GM19193 (cell line): Measurements from ENCODE around the gene PICK1.

Experiments
- POLR2A ChIP-seq: IDR thresholded peaks from 4 replicates; pipeline ENCODE4 v1.6.1; 2011; ENCODE audit not compliant: insufficient read depth, insufficient read length; ENCODE audit errors: extremely low read depth

Gene PICK1

DNA sequence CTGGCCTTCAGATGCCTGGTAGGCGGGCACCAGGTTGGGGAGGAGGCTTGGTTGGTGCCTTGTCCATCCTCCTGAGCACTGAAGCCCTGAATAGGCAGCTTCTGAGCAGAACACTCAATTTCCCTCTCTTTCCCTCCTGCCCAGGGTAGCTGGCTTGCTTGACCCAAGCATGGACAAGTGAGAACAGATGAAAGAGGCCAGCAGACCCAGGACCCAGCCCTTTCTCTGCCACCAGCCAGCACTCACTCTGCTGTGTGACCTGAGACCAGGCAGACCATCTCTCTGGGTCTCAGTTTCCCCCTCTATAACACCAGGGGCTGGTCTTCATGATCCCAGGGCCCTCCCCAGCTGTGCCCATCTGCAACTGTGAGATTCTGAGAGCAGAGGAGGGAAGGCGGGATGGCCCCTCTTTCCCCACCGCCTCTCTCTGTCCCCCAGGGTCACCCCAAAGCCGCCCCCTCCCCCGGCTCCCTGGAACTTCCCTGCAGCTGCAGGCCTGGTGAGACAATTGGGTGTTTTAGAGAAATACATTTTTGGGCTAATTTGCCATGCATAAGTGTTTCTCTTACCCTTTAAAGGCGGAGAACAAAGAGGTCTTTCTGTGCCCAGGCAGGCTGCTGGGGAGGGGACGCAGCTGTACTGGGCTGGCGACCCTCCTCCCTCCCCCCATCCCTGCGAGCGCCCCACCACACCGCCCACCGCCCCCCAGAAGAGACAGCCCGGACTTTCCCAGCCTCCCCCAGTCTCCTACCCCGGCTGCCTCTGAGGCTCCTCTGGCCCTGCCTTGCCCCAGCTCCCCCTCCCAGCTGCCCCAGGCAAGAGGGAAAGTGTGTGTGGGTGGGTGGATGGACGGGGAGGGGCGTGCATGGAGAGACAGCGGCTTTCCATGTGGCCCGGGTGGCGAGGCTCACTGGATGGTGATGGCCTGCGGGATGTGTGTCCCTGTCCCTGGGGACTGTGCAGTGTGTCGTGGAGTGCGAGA, 30.8 kb upstream of the PICK1 start:
- TF ChIP-seq POLR2A = no peak

DNA sequence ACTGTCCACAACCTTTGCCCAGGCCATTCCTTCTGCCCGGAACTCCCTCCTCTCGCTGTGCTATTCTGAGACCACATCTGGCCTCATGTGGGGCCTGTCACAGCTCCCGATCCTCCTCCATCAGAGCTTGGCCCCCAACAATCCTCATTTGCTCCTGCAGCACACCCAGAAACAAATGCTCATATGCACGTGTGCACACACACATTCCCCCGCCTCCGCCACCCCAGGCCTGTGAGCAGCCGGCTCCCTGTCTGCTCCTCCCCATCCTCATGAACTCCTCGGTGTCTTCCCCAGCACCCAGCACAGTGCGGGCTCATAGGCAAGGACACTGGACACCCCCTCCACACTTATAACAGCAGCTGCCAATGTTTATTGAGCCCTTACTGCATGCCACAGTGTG, 29.7 kb upstream of the PICK1 start:
- no peak for TF ChIP-seq POLR2A

DNA sequence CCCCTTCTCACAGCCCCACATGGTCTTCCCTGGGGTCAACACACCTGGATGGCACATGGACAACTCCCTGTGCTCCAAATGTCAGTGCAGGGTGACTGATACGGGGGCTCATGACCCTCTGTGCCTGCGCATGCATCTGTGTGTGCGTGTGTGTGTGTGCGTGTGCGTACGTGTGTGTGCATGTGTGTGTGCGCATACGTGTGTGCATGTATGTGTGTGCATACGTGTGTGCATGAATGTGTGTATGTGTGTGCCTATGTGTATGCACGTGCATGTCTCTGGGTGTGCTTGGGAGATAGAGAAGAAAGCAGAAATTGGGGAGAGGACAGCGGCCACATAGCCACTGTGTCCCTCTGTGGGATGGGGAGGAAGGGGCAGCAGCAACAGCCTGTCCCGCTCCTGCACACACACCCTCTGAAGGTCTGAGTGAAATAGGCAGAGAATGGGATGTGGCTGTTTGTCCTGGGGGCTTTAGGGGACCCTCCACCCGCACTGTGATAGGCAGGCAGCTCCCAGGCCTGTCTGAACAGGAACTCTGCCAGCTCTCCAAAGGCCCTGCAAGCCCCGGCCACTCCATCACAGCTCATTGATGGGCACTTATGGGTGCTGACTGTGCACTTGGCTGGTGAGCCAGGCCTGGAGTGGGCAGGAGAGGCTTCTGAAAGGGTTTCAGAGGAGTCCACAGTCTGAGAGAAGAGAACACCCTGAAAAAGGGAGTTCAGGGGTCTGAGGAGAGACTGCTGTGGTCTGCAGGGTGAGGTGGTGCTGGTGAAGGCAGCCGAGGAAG, 28.7 kb upstream of the PICK1 start:
- TF ChIP-seq POLR2A = no peak

DNA sequence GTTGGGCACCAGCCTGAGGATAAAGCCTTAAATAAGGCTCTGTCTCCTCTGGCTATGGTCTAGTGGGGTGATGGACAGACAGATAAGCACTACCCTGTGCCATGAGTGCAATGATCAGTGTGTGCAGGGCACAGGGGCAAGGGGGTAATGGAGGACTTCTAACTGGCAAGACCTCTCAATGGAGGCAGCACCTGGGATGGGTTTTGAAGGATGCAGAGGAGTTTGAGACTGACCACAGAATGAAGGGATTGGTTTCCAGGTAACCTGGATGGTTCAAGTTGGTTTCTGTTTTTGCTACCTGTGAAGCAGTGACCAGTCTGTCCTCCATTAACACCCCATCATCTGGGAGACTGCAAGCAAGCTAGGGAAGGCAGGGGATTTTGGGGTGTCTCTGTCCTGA, 27.8 kb upstream of the PICK1 start:
- TF ChIP-seq POLR2A = no peak

DNA sequence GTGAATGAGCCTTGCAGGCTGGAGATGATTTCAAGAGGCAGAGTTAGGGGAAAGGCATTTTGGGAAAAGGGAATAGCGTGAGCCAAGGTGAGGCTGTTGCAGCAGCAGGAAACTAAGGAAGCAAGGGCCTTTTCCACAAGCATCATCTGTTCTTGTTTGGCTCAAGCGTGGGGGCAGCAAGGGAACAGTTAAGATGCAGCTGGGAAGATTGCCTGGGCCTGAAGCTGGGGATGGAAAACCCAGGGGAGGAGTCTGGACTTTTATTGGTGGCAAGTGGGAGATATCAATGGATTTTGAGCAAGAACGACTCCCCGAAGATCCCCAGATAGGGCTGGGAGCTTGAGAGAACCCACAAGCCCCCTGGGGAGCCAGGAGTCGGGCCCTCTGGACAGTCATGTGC, 27.3 kb upstream of the PICK1 start:
- TF ChIP-seq POLR2A = no peak

DNA sequence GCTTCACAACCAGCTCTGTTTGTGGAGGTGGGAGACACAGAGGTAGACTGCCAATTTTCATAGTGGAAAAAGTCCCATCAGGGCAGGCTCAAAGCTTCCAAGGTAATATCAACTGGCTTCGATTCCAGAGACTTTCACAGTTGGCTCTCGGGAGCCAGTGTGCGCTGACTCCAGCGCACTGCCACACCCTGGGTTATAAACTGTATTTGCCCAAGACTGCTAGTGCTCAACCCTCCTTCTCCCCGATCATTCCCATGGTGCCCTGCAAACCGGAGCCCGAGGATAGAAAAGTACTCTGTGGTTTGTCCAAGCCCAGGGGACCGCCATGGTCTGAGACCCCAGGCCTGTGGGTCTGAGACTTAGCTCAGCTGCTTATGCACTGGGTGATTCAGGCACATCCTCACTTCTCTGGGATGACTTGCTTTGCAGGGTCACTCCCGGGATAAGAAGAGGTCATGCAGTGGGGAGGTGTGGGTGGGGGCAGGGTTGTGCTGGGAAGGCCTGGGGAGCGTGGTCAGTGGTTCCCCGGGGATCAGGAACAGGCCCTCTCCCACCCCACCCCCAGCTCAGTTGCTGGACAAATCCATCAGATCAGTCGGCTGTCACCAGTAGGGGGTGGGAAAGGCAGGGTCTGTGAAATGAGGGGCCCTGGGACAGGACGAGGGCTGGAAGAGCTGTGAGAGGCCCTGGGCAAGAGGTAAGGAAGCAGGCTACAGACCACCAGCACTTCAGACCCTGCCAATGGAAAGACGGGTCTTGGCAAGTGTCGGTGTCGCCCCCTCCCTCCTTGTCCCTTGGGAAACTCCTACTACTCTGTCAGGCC, 26.7 kb upstream of the PICK1 start:
- no peak for TF ChIP-seq POLR2A

DNA sequence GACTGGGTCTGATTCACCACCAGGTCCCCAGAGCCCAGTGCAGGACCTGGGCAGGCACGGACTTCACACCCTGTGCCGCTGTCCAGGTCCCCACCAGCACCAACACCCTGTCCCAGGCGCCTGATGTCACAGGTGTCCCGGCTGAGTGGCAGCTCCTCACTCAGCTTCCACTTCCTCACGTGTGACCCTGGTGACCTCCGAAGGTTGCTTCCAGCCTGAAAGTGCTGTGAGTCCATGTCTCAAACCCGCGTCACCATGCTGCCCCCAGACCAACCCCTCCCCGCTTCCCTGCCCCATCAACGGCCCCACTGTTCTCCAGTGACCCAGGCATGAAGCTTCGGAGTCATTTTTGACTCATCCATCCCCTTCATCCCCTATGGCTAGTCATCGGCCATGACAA, 25.7 kb upstream of the PICK1 start:
- no peak for TF ChIP-seq POLR2A

DNA sequence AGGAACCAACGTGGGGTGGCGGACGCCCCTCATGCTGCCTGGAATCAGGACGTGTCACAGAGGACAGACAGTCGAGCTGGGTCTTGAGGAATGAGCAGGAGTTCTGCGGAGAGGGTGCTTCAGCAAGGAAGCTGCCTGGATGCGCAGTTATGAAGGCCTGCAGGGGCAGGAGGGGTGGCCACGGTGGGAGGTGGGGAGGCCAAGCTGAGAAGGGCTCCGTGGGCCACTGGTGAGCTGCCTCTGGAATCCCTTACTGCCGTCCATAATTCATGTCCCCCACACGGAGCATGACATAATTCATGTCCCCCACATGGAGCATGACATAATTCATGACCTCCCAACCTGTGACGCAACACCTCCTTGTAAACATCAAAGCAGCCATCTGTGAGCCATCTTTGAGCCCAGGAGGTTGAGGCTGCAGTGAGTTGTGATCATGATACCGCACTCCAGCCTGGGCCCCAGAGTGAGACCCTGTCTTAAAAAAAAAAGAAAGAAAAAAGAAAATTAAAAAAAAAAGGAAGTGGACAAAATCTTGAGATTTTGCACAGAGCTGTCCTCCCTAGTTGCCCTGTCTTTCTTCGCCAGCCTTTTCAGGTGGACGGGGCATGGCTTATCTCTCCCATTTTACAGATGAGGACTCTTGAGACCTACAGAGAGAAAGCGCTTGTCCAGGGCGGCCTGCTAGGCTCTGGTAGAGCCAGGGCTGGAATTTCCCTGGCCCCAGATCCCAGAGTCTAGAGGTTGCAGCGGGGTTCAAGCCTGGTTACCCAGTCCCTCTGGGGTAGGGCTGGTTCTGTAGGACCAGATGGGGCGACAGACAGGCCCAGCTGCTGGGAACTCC, 24.3 kb upstream of the PICK1 start:
- no peak for TF ChIP-seq POLR2A

DNA sequence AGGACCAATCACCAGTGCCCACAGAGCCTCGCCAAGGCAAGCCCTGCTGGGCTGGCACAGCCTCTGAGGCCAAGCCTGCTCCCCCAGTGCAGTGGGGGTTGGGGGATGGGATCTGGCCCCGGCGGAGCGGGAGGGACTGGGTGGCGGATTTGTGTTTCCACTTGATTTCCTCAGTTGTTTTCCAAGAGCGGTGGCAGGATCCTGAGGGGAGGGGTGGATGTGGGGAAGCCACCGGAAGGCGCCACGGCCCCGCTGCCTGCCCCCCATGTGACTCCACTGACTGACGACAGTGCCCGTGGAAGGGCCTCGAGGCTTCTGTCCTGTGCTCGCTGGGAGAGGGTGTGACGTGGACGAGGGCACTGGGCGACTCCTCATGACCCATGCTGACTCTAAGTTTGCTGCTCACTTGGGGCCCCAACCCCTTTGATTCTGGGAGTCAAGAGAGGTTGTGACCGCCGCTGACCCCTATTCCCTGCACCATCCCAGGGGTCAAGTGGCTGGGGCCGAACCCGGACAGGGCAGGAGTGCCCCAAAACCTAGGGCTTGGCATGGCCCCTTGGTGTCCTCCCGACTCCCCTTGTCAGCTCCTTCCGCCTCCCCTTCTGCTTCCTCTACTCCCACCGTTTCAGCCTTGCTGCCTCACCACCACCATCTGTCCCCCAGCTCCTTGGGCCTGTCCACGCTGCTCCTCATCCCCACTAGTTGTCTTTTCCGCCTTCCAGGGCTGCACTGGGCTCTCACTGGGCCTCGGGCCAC, 23.5 kb upstream of the PICK1 start:
- TF ChIP-seq POLR2A = no peak

DNA sequence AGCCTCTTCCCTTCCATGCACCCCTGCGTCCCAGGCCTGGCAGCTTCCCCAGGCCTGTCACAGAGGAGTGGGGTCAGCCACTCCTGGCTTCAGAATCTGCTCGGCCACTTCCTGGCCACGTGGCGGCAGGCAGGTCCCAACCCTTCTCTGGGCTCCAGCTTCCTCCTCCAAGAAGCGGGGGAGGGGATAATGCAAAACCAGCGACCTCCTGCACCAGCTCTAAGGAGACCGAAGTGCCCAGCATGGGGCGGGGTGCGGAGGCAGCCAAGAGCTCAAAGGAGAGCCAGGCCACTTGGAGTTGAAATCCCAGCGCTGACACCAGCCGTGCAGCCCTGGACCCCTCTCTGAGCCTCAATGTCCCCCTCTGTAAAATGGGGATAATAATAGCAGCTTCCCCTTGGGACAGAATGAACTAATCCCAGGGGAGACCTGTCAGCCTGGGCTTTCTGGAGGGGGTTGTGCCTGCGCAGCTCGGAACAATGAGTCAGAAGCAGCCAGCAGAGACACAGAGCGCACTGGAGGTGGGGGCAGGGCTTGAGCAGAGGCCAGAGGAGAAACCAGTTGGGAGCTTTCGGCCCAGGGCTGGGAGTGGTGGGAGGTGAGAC, 22.8 kb upstream of the PICK1 start:
- TF ChIP-seq POLR2A = no peak

DNA sequence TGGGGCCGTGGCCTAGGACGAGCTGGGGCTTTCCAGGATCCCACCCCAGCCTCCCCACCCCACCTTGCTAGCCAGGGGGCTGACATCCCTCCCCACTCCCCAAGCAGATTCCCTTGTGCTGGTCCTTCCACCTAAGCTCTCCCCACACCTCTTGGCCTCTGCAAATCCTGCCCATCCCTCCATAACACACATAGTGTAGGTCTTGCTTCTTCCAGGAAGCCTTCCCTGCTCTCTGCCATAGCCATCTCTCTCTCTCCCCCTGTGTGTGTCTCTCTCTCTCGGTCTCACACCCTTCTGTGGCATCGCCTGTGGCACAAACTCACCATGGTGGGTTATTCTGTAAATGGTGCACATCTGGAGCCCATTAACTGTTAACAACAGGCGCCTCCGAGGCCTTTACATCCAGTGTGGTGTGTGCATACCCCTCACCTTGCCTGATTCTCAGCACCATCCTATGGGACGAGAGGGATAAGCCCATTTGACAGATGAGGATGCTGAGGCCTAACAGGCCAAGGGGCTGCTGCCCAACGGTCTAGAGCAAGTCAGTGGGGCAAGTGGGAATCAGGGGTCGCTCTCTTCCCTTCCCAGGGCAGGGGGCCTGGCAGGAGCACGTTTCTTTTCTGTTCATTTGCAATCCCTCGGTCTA, 22.2 kb upstream of the PICK1 start:
- TF ChIP-seq POLR2A = no peak

DNA sequence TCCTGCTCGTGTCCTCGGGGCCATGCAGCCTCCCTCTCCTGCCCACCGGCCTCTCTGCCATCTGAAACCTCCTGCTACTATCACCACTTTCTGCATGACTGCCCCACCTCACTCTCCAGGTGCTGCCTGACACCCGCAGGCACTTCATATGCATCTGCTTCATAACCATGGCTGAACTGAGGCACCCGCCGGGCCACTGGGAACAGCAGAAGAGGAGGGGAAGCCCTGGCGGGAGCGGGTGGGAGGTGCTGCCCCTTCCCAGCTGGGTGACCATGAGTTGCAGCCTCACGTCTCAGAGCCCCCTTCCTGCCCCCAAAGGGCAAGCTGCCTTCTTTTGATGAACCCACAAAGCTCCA, 21.7 kb upstream of the PICK1 start:
- TF ChIP-seq POLR2A = no peak
